Natural killer cell (primary cell): Measurements from ENCODE around the gene ZNF276. TPM values are rescaled to one million over a fixed set of nuclear protein-coding genes. Genes with fewer than 3 reads are reported as not detected.
A peak's percentile ranks its signal among the peaks of the same experiment; 100 is the strongest.

Experiments used
- ATAC-seq, 3 donors: fragments of 150-1000 bp in 2 of 3; fragments of 200-7000 bp in 1 of 3; cut with Tn5 transposase; 1 replicate in 1 of 3; 2 replicates in 2 of 3; pipeline ENCODE4 v1.10.0; 2021; ENCODE audit warnings: mild to moderate bottlenecking in 2 of 3, moderate library complexity in 2 of 3
- DNase-seq, 2 donors: peaks; one replicate each; pipeline versions ENCODE4 v3.0.0 to v3.0.0-alpha.2; 2013 to 2021; ENCODE audit warnings: mixed read lengths in 1 of 2
- H3K27ac ChIP-seq: one replicate; pipeline ENCODE4 v1.5.1; 2013; ENCODE audit warnings: mild to moderate bottlenecking, low read length
- H3K27me3 ChIP-seq: one replicate; pipeline ENCODE4 v1.6.1; 2013; ENCODE audit warnings: low read length; ENCODE audit not compliant: control insufficient read depth, insufficient read depth
- H3K36me3 ChIP-seq: one replicate; pipeline ENCODE4 v1.6.1; 2013; ENCODE audit warnings: low read length; ENCODE audit not compliant: control insufficient read depth, insufficient read depth
- H3K4me1 ChIP-seq: one replicate; pipeline ENCODE4 v1.6.1; 2013; ENCODE audit warnings: low read length; ENCODE audit not compliant: control insufficient read depth, insufficient read depth
- H3K4me3 ChIP-seq: one replicate; pipeline ENCODE4 v1.5.1; 2013; ENCODE audit warnings: low read length
- H3K9me3 ChIP-seq: one replicate; pipeline ENCODE4 v1.6.1; 2013; ENCODE audit warnings: low read length; ENCODE audit not compliant: control insufficient read depth, insufficient read depth
- H3K27ac Mint-ChIP-seq, 2 donors: one replicate each; pipeline ENCODE4 v1.8.0; 2022; ENCODE audit warnings: mild to moderate bottlenecking in 2 of 2, mixed read lengths in 2 of 2, moderate library complexity in 1 of 2
- H3K27me3 Mint-ChIP-seq, 2 donors: one replicate each; pipeline ENCODE4 v1.8.0; 2022; ENCODE audit warnings: low read depth in 2 of 2, mixed read lengths in 2 of 2
- H3K36me3 Mint-ChIP-seq: one replicate; pipeline ENCODE4 v1.8.0; 2022; ENCODE audit warnings: mixed read lengths
- H3K4me1 Mint-ChIP-seq, 2 donors: one replicate each; pipeline ENCODE4 v1.8.0; 2022; ENCODE audit warnings: mixed read lengths in 2 of 2
- H3K4me3 Mint-ChIP-seq: one replicate; pipeline ENCODE4 v1.8.0; 2022; ENCODE audit warnings: mild to moderate bottlenecking, moderate library complexity, mixed read lengths
- H3K9me3 Mint-ChIP-seq, 2 donors: one replicate each; pipeline ENCODE4 v1.8.0; 2022; ENCODE audit warnings: mixed read lengths in 2 of 2
- WGBS: methylation state at CpG from one replicate; pipeline ENCODE4 v1.1.7; 2013; ENCODE audit warnings: missing lambda C conversion rate; ENCODE audit not compliant: insufficient coverage; 5-methylcytosine and 5-hydroxymethylcytosine counted together
- intact Hi-C: fragments of 100-400 bp; cut with micrococcal nuclease; formaldehyde crosslinking; loops from one replicate; pipeline ENCODE4 v1.14.2; 2022
- total RNA-seq, 4 donors: library from RNA; stranded (reverse); fragments of 120-200 nt in 1 of 4; gene quantifications; one replicate each; pipeline versions ENCODE4 v1.2.3 to v1.2.4, GENCODE V29; 2013 to 2022
- TF ChIP-seq, protein P1 (sequence below): fragments of 200-600 bp; IDR thresholded peaks from one replicate; pipeline ENCODE4 v1.8.0; 2022; ENCODE audit warnings: antibody characterized with exemption

Gene ZNF276
- total RNA-seq, 3 donors from 2014 or later (not counting 1 experiment from before 2014, with no cell fraction given), result 146 to 206 (median 186) TPM

DNA sequence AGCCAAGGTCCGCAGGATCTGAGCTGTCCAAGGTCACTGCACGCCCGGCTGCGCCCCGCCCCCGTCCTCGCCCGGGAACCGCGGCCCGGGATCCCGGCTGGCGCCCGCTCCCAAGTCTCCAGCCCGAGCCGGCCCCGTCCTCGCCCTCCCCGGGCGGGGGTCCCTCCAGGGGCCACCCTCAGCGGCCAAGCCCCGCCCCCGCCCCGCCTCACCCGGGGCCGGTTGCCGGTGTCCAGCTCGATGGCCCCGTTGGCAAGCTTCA is 855 bp upstream of the ZNF276 start:
- peaks cover 20 to 40% of the 10 kb centered on the region in 2 donors for H3K4me1 Mint-ChIP-seq

DNA sequence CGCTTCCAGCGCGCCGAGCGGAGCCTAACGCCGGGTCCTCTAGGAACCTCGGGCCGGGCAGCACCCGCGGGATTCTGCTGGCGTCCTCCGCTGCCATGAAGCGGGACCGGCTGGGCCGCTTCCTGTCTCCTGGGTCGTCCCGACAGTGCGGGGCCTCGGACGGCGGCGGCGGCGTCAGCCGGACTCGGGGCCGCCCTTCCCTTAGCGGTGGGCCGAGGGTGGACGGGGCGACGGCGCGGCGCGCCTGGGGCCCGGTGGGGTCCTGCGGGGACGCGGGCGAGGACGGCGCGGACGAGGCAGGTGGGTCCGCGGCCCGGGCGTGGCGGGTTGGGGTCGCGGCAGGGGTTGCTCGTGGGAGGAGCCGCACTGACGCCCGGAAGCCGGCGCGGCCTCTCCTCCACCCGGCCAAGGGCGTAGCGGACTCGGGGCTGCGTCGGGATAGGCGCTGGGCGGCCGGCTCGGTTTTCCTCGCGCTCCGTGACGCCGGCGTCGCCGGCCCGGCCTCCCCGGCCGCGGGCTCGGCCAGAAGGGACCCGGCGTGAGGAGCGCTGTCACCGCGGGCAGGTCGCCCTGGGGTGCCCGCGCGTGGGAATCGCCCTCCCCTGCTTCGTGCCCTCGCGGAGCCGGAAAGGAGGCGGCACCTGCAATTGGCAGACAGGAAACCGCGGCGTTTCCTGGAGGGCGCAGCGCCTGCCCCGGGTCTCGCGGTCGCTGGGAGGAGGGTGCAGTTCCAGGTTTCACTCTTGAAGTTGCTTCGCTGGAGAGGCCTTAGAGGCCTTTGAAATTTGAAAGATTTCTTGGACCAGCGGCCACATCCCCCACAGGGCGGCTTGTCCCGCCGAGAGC is 432 bp downstream of the ZNF276 start:
- no peaks in the 10 kb centered on the region for H3K36me3 Mint-ChIP-seq
- peak; percentile 77 to 95 for DNase-seq
- under 1% methylated on average over 112 of the region's 112 CpGs for WGBS
- H3K27ac Mint-ChIP-seq, result peak overlapping the region; percentile 94 to 97
- peaks cover 21 to 41% of the 10 kb centered on the region in 2 donors for H3K4me1 Mint-ChIP-seq
- peak; percentile 19 to 58 (median 46) for ATAC-seq
- Histone ChIP-seq H3K4me3 (peak overlapping the region; percentile 98), H3K36me3 (peaks cover 38% of the 10 kb centered on the region), H3K4me1 (peaks cover 61% of the 10 kb centered on the region), H3K27me3 (no peaks in the 10 kb centered on the region), H3K27ac (peak overlapping the region; percentile 92), H3K9me3 (no peaks in the 10 kb centered on the region)
- no peaks in the 10 kb centered on the region for H3K27me3 Mint-ChIP-seq
- TF ChIP-seq, protein P1, sequence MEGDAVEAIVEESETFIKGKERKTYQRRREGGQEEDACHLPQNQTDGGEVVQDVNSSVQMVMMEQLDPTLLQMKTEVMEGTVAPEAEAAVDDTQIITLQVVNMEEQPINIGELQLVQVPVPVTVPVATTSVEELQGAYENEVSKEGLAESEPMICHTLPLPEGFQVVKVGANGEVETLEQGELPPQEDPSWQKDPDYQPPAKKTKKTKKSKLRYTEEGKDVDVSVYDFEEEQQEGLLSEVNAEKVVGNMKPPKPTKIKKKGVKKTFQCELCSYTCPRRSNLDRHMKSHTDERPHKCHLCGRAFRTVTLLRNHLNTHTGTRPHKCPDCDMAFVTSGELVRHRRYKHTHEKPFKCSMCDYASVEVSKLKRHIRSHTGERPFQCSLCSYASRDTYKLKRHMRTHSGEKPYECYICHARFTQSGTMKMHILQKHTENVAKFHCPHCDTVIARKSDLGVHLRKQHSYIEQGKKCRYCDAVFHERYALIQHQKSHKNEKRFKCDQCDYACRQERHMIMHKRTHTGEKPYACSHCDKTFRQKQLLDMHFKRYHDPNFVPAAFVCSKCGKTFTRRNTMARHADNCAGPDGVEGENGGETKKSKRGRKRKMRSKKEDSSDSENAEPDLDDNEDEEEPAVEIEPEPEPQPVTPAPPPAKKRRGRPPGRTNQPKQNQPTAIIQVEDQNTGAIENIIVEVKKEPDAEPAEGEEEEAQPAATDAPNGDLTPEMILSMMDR, result no peak
- peak overlapping the region; percentile 98 for H3K4me3 Mint-ChIP-seq
- no peaks in the 10 kb centered on the region for H3K9me3 Mint-ChIP-seq
- intact Hi-C loops, result loop anchor here (1.0 to 5.0 kb wide), 4 partner anchors 16 to 141 kb away; no protein-coding TSS in a partner anchor

More for the DNA sequence above, 855 bp upstream of the ZNF276 start:
- H3K27ac ChIP-seq, result no peak overlapping the region
- peaks cover 27% of the 10 kb centered on the region for H3K36me3 ChIP-seq
- peak in 1 of 2 donors; percentile 44 for DNase-seq
- no peaks in the 10 kb centered on the region for H3K27me3 ChIP-seq
- Mint-ChIP-seq H3K27ac (peak overlapping the region; percentile 59 to 63), H3K36me3 (no peaks in the 10 kb centered on the region), H3K4me3 (peak overlapping the region; percentile 77), H3K9me3 (no peaks in the 10 kb centered on the region), H3K27me3 (no peaks in the 10 kb centered on the region)
- H3K4me1 ChIP-seq, result peaks cover 49% of the 10 kb centered on the region
- intact Hi-C loops, result loop anchor here (5.0 kb wide), 1 partner anchor 142 kb away; no protein-coding TSS in a partner anchor
- WGBS, result under 1% methylated on average over 29 of the region's 29 CpGs
- no peaks in the 10 kb centered on the region for H3K9me3 ChIP-seq
- ATAC-seq, result no peak
- H3K4me3 ChIP-seq, result peak overlapping the region; percentile 28
- TF ChIP-seq, protein P1, result no peak

DNA sequence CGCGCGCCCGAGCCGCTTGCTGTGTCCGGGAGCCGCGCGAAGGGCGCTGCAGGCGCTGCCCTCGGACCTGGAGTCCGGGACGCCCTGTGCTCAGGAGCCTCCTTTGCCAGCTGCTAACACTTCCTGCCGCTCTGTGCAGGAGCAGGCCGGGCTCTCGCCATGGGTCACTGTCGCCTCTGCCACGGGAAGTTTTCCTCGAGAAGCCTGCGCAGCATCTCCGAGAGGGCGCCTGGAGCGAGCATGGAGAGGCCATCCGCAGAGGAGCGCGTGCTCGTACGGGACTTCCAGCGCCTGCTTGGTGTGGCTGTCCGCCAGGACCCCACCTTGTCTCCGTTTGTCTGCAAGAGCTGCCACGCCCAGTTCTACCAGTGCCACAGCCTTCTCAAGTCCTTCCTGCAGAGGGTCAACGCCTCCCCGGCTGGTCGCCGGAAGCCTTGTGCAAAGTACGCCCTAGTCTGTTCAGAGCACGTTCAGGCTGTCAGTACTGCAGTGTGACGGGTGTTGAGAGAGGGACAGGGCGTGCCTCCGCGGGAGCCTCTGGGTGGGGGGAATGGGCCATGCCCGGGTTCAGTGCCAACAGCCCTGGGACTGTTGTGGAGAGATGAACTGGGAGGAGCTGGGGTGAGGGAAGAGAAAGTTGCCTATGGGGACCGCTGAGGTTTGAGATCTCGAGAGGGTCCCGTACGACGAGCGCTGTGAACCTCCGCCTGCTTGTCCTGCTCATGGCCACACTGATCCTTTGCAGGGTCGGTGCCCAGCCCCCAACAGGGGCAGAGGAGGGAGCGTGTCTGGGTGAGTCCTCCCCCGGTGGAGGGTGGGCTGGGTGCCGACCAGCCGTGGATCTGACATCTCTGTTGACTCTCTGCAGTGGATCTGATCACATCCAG is 1.3 kb downstream of the ZNF276 start:
- TF ChIP-seq, protein P1, result no peak
- H3K4me3 Mint-ChIP-seq, result peak overlapping the region; percentile 98
- Histone ChIP-seq H3K27ac (peak overlapping the region; percentile 92), H3K4me3 (peak overlapping the region; percentile 98), H3K4me1 (peaks cover 70% of the 10 kb centered on the region), H3K27me3 (no peaks in the 10 kb centered on the region), H3K36me3 (peaks cover 46% of the 10 kb centered on the region), H3K9me3 (no peaks in the 10 kb centered on the region)
- H3K4me1 Mint-ChIP-seq, result peaks cover 30 to 44% of the 10 kb centered on the region in 2 donors
- peak overlapping the region; percentile 94 to 97 for H3K27ac Mint-ChIP-seq
- ATAC-seq (peak; percentile 32 to 61 (median 42)), DNase-seq (peak; percentile 64 to 86)
- no peaks in the 10 kb centered on the region for H3K27me3 Mint-ChIP-seq
- WGBS, result 4% methylated on average over 56 of the region's 56 CpGs
- H3K9me3 Mint-ChIP-seq, result no peaks in the 10 kb centered on the region
- no peaks in the 10 kb centered on the region for H3K36me3 Mint-ChIP-seq
- intact Hi-C loops, result loop anchor here (1.0 to 5.0 kb wide), 4 partner anchors 15 to 140 kb away; no protein-coding TSS in a partner anchor
